Trophoblast cell (in vitro differentiated cells and primary cell): Measurements from ENCODE around the gene PTPRN2.

Source experiments
- DNase-seq, 2 donors: peaks; one replicate each; pipeline ENCODE4 v3.0.0-alpha.2; 2016
- H2AFZ ChIP-seq: 2 replicates; pipeline ENCODE4 v1.6.1; 2013; ENCODE audit warnings: low read length, moderate library complexity, mild to moderate bottlenecking; ENCODE audit not compliant: insufficient read depth, poor library complexity
- H2AK5ac ChIP-seq: 2 replicates; pipeline ENCODE4 v1.6.1; 2013; ENCODE audit warnings: mild to moderate bottlenecking, low read length
- H2BK120ac ChIP-seq: 2 replicates; pipeline ENCODE4 v1.6.1; 2013; ENCODE audit warnings: low read length, mild to moderate bottlenecking, moderate library complexity; ENCODE audit not compliant: insufficient read depth, poor library complexity
- H2BK12ac ChIP-seq: 2 replicates; pipeline ENCODE4 v1.6.1; 2013; ENCODE audit warnings: mild to moderate bottlenecking, low read length, moderate library complexity
- H2BK5ac ChIP-seq: 2 replicates; pipeline ENCODE4 v1.6.1; 2013; ENCODE audit warnings: low read length, low read depth, moderate library complexity, mild to moderate bottlenecking; ENCODE audit not compliant: poor library complexity
- H3K14ac ChIP-seq: 2 replicates; pipeline ENCODE4 v1.6.1; 2013; ENCODE audit warnings: mild to moderate bottlenecking, low read length
- H3K18ac ChIP-seq: 2 replicates; pipeline ENCODE4 v1.6.1; 2013; ENCODE audit warnings: mild to moderate bottlenecking, low read length
- H3K23ac ChIP-seq: 2 replicates; pipeline ENCODE4 v1.6.1; 2013; ENCODE audit warnings: low read length
- H3K27ac ChIP-seq: 2 replicates; pipeline ENCODE4 v1.5.1; 2013; ENCODE audit warnings: low read depth, mild to moderate bottlenecking, inconsistent platforms, low read length, moderate library complexity
- H3K27me3 ChIP-seq: 2 replicates; pipeline ENCODE4 v1.6.1; 2013; ENCODE audit warnings: inconsistent platforms, mild to moderate bottlenecking, low read length, moderate library complexity; ENCODE audit not compliant: insufficient read depth
- H3K36me3 ChIP-seq, 2 experiments: 1 replicate in 1 of 2; 2 replicates in 1 of 2; pipeline ENCODE4 v1.6.1; 2013; ENCODE audit warnings: low read length in 2 of 2, mild to moderate bottlenecking in 2 of 2, moderate library complexity in 1 of 2; ENCODE audit not compliant: insufficient read depth in 2 of 2, control insufficient read depth in 1 of 2
- H3K4ac ChIP-seq: 2 replicates; pipeline ENCODE4 v1.6.1; 2013; ENCODE audit warnings: low read depth, mild to moderate bottlenecking, low read length, moderate library complexity
- H3K4me1 ChIP-seq, 2 experiments: 1 replicate in 1 of 2; 2 replicates in 1 of 2; pipeline ENCODE4 v1.6.1; 2013; ENCODE audit warnings: low read length in 2 of 2, mild to moderate bottlenecking in 2 of 2, moderate library complexity in 1 of 2; ENCODE audit not compliant: insufficient read depth in 2 of 2, control insufficient read depth in 1 of 2
- H3K4me2 ChIP-seq: 2 replicates; pipeline ENCODE4 v1.6.1; 2013; ENCODE audit warnings: inconsistent platforms, mild to moderate bottlenecking, low read length, moderate library complexity
- H3K4me3 ChIP-seq: 2 replicates; pipeline ENCODE4 v1.5.1; 2013; ENCODE audit warnings: mild to moderate bottlenecking, low read depth, low read length, inconsistent platforms
- H3K79me1 ChIP-seq: one replicate; pipeline ENCODE4 v1.6.1; 2013; ENCODE audit warnings: low read length
- H3K79me2 ChIP-seq: 2 replicates; pipeline ENCODE4 v1.6.1; 2013; ENCODE audit warnings: low read length, mild to moderate bottlenecking; ENCODE audit not compliant: control insufficient read depth, insufficient read depth, poor library complexity
- H3K9ac ChIP-seq: 2 replicates; pipeline ENCODE4 v1.6.1; 2013; ENCODE audit warnings: mild to moderate bottlenecking, low read length
- H3K9me3 ChIP-seq: 2 replicates; pipeline ENCODE4 v1.6.1; 2013; ENCODE audit warnings: low read depth, mild to moderate bottlenecking, control low read depth, inconsistent platforms, low read length; ENCODE audit not compliant: insufficient read depth
- H4K12ac ChIP-seq: 2 replicates; pipeline ENCODE4 v1.6.1; 2013; ENCODE audit warnings: low read depth, mild to moderate bottlenecking, low read length, moderate library complexity
- H4K8ac ChIP-seq: 2 replicates; pipeline ENCODE4 v1.6.1; 2013; ENCODE audit warnings: low read depth, mild to moderate bottlenecking, low read length, moderate library complexity
- H4K91ac ChIP-seq: one replicate; pipeline ENCODE4 v1.6.1; 2013; ENCODE audit warnings: low read depth, mild to moderate bottlenecking, low read length, moderate library complexity
- WGBS: extraction: QIAGEN DNeasy Blood & Tissue Kit; methylation state at CpG from one replicate; pipeline ENCODE4 v1.1.7; 2013; ENCODE audit warnings: missing lambda C conversion rate; ENCODE audit not compliant: insufficient read length, insufficient coverage; ENCODE audit errors: extremely low coverage; 5-methylcytosine and 5-hydroxymethylcytosine counted together

PTPRN2 gene

DNA sequence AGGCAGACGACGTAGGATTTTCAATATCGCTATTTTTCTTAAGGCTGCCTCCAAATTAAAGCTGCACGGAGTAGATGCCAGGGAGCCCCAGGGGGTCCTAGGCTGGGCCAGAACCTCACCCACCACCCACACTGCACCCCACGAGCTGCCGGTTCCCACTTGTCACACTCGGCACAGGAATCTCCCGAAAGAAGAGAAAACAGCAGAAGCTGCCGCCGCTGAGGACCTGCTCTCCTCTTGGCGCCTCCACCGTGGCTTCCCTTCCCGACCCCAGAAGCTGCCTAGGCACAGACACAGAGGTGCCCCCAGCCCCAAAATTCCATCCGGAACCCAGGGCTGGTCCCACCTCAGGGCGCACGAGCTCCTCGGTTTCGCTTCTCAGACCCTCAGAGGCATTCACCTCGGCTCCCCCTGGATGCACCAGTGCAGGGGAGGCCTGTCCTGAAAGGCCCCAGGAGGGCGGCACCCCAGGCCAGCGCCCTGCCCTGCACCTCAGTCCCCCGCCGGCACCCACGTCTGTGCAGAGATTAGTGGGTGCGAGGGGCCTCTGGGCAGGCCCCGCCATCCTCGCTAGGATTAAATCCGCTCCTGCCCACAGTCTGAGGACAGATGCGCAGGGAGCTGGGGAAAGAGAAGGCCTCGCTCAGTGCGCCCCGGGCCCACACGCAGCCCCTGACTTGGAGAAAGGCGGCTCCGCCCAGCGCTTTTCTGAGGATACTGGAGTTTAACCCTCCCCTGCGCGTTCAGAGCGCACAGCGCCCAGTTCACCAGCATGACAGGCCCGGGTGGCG, 99.2 kb downstream of the PTPRN2 start:
- no peak overlapping the region for H2BK12ac ChIP-seq
- no peak overlapping the region for H4K8ac ChIP-seq
- no peak overlapping the region for H2BK5ac ChIP-seq
- H3K27me3 ChIP-seq = no peaks in the 10 kb centered on the region
- H3K36me3 ChIP-seq = no peaks in the 10 kb centered on the region
- no peaks in the 10 kb centered on the region for H3K79me1 ChIP-seq
- no peak overlapping the region for H3K4me2 ChIP-seq
- no peak overlapping the region for H4K12ac ChIP-seq
- DNase-seq = no peak
- no peak overlapping the region for H2AK5ac ChIP-seq
- no peak overlapping the region for H3K18ac ChIP-seq
- no peak overlapping the region for H2AFZ ChIP-seq
- no peaks in the 10 kb centered on the region for H3K4me1 ChIP-seq
- H2BK120ac ChIP-seq = no peak overlapping the region
- H3K9ac ChIP-seq = no peak overlapping the region
- no peak overlapping the region for H3K14ac ChIP-seq
- WGBS = no CpG with 5 or more reads among the region's 42 CpGs
- no peak overlapping the region for H3K4me3 ChIP-seq
- no peak overlapping the region for H3K4ac ChIP-seq
- H3K9me3 ChIP-seq = no peaks in the 10 kb centered on the region
- no peaks in the 10 kb centered on the region for H3K79me2 ChIP-seq
- H3K23ac ChIP-seq = no peak overlapping the region
- H4K91ac ChIP-seq = no peak overlapping the region
- H3K27ac ChIP-seq = no peak overlapping the region

DNA sequence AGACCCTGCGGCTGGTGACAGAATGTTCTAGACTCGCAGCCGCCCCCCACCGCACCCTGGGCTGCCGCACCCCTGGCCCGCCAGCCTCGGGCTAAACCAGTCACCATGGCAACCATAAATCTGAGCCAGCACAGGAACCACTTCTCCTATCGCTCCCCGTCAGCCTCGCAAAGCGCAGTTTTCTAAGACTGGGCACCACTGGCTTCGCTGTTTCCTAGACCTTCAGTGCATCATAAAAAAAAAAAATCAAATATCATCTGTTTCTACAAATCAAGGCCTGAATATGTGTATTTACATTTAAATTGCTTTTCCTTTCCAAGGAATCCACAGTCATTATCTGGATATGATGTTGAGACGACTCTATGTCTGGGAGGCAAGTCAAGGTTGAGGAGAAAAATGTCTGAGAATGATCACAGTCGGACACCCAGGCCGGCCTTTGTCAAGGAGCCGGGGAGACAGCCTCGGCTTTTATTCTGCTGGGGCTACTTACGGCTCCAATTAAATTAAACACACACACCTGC, 99.9 kb downstream of the PTPRN2 start:
- Histone ChIP-seq H3K18ac (no peak overlapping the region), H3K4me2 (no peak overlapping the region), H3K9me3 (no peaks in the 10 kb centered on the region), H2BK12ac (no peak overlapping the region), H3K14ac (no peak overlapping the region), H2BK120ac (no peak overlapping the region), H3K79me2 (no peaks in the 10 kb centered on the region), H3K79me1 (no peaks in the 10 kb centered on the region), H3K27me3 (no peaks in the 10 kb centered on the region), H2AFZ (no peak overlapping the region), H4K8ac (no peak overlapping the region), H3K4me1 (no peaks in the 10 kb centered on the region), H3K4me3 (no peak overlapping the region), H3K36me3 (no peaks in the 10 kb centered on the region), H4K12ac (no peak overlapping the region), H2BK5ac (no peak overlapping the region), H3K23ac (no peak overlapping the region), H2AK5ac (no peak overlapping the region), H3K9ac (no peak overlapping the region), H4K91ac (no peak overlapping the region), H3K4ac (no peak overlapping the region), H3K27ac (no peak overlapping the region)
- WGBS = no CpG with 5 or more reads among the region's 18 CpGs
- no peak for DNase-seq

DNA sequence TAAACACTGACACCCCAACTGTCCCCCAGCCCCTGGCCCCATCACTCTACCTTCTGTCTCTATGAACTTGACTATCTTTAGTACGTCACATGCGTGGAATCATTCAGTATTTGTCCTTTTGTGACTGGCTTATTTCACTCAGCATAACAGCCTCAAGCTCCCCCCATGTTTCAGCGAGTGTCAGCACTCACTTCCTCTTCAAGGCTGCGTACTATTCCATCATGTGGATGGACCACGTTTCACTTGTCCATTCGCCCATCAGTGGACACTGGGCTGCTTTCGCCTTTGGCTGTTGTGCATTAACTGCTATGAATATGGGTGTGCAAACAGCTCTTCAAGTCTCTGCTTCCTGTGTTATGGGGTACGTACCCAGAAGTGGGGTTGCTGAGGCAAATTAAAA, 100.7 kb downstream of the PTPRN2 start:
- whole genome bisulfite sequencing = no CpG with 5 or more reads among the region's 8 CpGs
- Histone ChIP-seq H3K36me3 (no peaks in the 10 kb centered on the region), H3K4me3 (no peak overlapping the region), H3K27ac (no peak overlapping the region), H3K9ac (no peak overlapping the region), H3K14ac (no peak overlapping the region), H3K23ac (no peak overlapping the region), H2BK12ac (no peak overlapping the region), H3K4me1 (no peaks in the 10 kb centered on the region), H3K9me3 (no peaks in the 10 kb centered on the region), H3K79me1 (no peaks in the 10 kb centered on the region), H3K4ac (no peak overlapping the region), H3K18ac (no peak overlapping the region), H4K8ac (no peak overlapping the region), H2AK5ac (no peak overlapping the region), H2BK5ac (no peak overlapping the region), H4K12ac (no peak overlapping the region), H4K91ac (no peak overlapping the region), H3K27me3 (no peaks in the 10 kb centered on the region), H2AFZ (no peak overlapping the region), H2BK120ac (no peak overlapping the region), H3K4me2 (no peak overlapping the region), H3K79me2 (no peaks in the 10 kb centered on the region)
- DNase-seq = no peak

DNA sequence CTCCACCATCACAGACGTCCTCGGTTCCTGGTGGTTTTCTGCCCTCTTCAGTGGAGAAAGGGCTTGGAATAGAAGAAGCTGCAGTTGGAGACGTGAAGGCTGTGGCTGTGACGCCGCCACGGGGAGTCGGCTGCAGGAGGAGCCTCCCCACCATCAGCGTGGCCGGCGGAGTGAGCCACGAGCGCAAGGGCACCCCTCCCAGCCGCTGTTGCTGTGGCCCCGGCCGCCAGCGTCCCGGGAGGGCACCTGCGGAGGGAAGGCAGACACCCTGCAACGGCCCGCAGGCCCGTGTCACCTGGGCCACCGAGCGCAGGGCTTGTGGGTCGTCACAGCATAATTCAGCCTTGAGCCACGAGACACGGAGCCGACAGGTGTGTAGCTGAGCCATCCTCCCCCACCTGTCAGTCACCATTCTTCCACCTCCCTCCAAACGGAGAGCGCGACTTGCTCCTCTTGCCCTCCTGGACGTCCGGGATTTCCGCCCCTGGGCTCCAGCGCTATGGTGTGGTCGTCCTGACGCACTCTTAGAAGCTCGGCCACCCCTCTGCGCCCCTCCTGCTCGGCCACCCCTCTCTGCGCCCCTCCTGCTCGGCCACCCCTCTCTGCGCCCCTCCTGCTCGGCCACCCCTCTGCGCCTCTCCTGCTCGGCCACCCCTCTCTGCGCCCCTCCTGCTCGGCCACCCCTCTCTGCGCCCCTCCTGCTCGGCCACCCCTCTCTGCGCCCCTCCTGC, 102.7 kb downstream of the PTPRN2 start:
- Histone ChIP-seq H3K4me1 (no peaks in the 10 kb centered on the region), H3K79me1 (no peaks in the 10 kb centered on the region), H3K4ac (no peak overlapping the region), H4K12ac (no peak overlapping the region), H4K91ac (no peak overlapping the region), H3K79me2 (no peaks in the 10 kb centered on the region), H3K27me3 (no peaks in the 10 kb centered on the region), H3K14ac (no peak overlapping the region), H3K36me3 (no peaks in the 10 kb centered on the region), H3K9me3 (peaks cover 7% of the 10 kb centered on the region), H3K9ac (no peak overlapping the region), H3K4me2 (no peak overlapping the region), H3K18ac (no peak overlapping the region), H2AFZ (no peak overlapping the region), H2BK120ac (no peak overlapping the region), H4K8ac (no peak overlapping the region), H2BK12ac (no peak overlapping the region), H2AK5ac (no peak overlapping the region), H3K4me3 (no peak overlapping the region), H2BK5ac (no peak overlapping the region), H3K23ac (no peak overlapping the region), H3K27ac (no peak overlapping the region)
- no peak for DNase-seq
- no CpG with 5 or more reads among the region's 50 CpGs for WGBS
